Gastroesophageal sphincter (tissue), 3 donors: ENCODE results near the gene TBX21.

Experiments
- EP300 ChIP-seq: sonication (generic); formaldehyde crosslinking; IDR thresholded peaks from one replicate; pipeline ENCODE4 v1.6.1; 2017; ENCODE audit warnings: antibody characterized with exemption, mild to moderate bottlenecking
- POLR2A ChIP-seq, 2 donors: fragments of 450-650 bp; IDR thresholded peaks; one replicate each; pipeline ENCODE4 v1.6.1; 2017; ENCODE audit warnings: antibody characterized with exemption in 2 of 2, mild to moderate bottlenecking in 2 of 2, moderate library complexity in 1 of 2
- POLR2AphosphoS5 ChIP-seq: sonication (generic); formaldehyde crosslinking; IDR thresholded peaks from one replicate; pipeline ENCODE4 v1.6.1; 2017; ENCODE audit warnings: antibody characterized with exemption
- TF ChIP-seq, protein P1 (sequence below), 4 experiments: fragments of 200-600 bp in 2 of 4; fragments of 450-650 bp in 2 of 4; sonication (generic) in 1 of 4; IDR thresholded peaks; one replicate each; pipeline ENCODE4 v1.5.1; 2017 to 2019; ENCODE audit warnings: antibody characterized with exemption in 4 of 4, mild to moderate bottlenecking in 2 of 4, moderate library complexity in 2 of 4

DNA sequence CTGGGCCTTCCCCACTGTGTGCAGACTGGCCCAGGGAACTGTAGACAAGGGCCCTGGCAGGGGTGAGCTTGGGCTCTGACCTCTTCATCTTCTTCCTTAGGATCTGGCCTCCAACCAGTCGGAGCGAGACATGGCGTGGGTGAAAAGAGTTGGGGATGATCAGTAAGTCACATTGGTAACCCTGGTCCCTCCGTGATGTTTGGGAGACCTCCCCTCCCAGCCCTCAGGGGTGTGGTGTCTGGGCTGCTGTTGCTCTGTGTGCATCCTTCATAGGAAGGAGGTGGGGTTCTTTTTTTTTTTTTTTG, 33.5 kb upstream of the TBX21 start:
- TF ChIP-seq, protein P1, sequence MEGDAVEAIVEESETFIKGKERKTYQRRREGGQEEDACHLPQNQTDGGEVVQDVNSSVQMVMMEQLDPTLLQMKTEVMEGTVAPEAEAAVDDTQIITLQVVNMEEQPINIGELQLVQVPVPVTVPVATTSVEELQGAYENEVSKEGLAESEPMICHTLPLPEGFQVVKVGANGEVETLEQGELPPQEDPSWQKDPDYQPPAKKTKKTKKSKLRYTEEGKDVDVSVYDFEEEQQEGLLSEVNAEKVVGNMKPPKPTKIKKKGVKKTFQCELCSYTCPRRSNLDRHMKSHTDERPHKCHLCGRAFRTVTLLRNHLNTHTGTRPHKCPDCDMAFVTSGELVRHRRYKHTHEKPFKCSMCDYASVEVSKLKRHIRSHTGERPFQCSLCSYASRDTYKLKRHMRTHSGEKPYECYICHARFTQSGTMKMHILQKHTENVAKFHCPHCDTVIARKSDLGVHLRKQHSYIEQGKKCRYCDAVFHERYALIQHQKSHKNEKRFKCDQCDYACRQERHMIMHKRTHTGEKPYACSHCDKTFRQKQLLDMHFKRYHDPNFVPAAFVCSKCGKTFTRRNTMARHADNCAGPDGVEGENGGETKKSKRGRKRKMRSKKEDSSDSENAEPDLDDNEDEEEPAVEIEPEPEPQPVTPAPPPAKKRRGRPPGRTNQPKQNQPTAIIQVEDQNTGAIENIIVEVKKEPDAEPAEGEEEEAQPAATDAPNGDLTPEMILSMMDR (IDR thresholded peaks at IDR 0.05): no peak
- TF ChIP-seq EP300: no peak
- TF ChIP-seq POLR2A (IDR thresholded peaks at IDR 0.05): no peak
- TF ChIP-seq POLR2AphosphoS5: no peak
